Mammary epithelial cell (primary cell): ENCODE measurements around the gene POTEJ.
"Not testable (repeated sequence)": the region's sequence is repeated elsewhere in the genome, so short reads cannot be mapped to it uniquely, and the experiment has no call there.

Source experiments
- CTCF ChIP-seq, 2 donors: IDR thresholded peaks in 1 of 2; conservative IDR thresholded peaks in 1 of 2; 2 replicates each; pipeline ENCODE4 v1.5.1; 2011 to 2012; ENCODE audit warnings: inconsistent platforms in 2 of 2, low read length in 2 of 2, mild to moderate bottlenecking in 2 of 2, control low read depth in 1 of 2, low read depth in 1 of 2; ENCODE audit not compliant: insufficient read depth in 1 of 2; ENCODE audit errors: extremely low read depth in 1 of 2
- EZH2 ChIP-seq: IDR thresholded peaks from 2 replicates; pipeline ENCODE4 v1.6.1; 2012; ENCODE audit warnings: low read length, inconsistent platforms, borderline replicate concordance

- not testable (repeated sequence) for TF ChIP-seq CTCF (conservative IDR thresholded peaks at IDR 0.05 in 1 of 2, IDR thresholded peaks at IDR 0.05 in 1 of 2; ENCODE audit: extremely low read depth in 1 of 2, insufficient read depth in 1 of 2, low read depth in 1 of 2, low read length in 2 of 2); EZH2
These were observed 27.7 kb downstream of the POTEJ start for GRCh38 chr2:130638973-130639372.
